ENCODE data around the gene COQ10A. TPM values are rescaled to one million over a fixed set of nuclear protein-coding genes. Genes with fewer than 3 reads are reported as not detected.

Gene COQ10A
- total RNA-seq, 6 experiments from 2014 or later: 6.4 to 10.7 (median 8.2) TPM

DNA sequence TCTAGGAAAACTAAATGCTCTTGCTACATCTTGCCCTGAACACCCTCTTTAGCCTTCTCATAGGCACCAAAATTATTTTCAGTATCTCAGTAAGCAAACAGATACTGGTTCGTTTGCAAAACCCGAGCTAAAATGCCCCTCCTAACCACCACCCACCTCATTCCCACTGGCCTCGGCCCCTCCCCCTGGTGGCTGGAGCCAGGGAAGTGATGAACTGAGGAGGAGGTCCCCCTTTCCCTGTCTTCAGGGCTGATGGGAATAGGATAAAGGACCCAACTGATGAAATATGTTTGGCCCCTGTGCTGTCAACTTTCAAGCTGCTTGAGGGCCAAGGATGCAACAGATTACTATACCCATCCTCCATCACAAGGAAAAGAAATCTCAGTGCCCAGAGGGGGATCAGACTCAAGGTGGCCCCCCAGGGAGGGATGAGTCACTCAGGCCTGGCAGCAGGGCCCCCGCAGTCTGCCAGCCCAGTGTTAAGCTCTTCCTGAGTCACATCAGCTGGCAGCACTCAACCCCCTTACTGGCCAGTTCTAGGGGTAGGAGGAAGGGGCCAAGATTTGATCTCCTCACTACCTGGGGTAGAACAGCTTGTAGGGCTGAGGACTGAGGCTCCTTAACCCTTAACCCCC, 10.3 kb upstream of the COQ10A start:
- Mint-ChIP-seq H3K9me3 (no peaks in the 10 kb centered on the region), H3K36me3 (ENCODE audit: low read depth) (peaks cover 50% of the 10 kb centered on the region), H3K27ac (peak overlapping the region; percentile 62), H3K27me3 (ENCODE audit: insufficient read depth) (no peaks in the 10 kb centered on the region), H3K4me3 (peak overlapping the region; percentile 96), H3K4me1 (ENCODE audit: low read depth) (peaks cover 45% of the 10 kb centered on the region)
- TF ChIP-seq, protein P1, sequence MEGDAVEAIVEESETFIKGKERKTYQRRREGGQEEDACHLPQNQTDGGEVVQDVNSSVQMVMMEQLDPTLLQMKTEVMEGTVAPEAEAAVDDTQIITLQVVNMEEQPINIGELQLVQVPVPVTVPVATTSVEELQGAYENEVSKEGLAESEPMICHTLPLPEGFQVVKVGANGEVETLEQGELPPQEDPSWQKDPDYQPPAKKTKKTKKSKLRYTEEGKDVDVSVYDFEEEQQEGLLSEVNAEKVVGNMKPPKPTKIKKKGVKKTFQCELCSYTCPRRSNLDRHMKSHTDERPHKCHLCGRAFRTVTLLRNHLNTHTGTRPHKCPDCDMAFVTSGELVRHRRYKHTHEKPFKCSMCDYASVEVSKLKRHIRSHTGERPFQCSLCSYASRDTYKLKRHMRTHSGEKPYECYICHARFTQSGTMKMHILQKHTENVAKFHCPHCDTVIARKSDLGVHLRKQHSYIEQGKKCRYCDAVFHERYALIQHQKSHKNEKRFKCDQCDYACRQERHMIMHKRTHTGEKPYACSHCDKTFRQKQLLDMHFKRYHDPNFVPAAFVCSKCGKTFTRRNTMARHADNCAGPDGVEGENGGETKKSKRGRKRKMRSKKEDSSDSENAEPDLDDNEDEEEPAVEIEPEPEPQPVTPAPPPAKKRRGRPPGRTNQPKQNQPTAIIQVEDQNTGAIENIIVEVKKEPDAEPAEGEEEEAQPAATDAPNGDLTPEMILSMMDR (IDR thresholded peaks at IDR 0.05): peak; percentile 49
- peak; percentile 15 for DNase-seq

DNA sequence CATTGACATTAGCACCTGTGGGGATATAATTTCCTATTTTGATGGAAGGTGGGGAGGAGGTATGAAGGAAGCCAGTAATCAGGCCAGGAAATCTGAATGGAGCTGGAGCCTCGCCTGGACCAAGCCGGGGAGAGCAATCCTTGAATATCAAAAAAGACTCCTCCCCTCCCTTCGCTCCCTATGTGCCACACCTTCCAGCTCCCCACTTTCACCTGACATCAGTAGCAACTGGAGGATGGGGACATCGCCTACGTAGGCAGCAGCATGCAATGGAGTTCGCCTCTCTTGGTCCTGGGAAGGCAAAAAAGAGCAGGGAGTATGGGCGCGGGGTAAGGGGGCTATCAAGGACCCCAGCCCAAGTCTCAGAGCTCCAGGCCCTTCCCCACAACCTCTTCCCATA, 9.7 kb upstream of the COQ10A start:
- Mint-ChIP-seq H3K27ac (peak overlapping the region; percentile 62), H3K4me3 (peak overlapping the region; percentile 96), H3K27me3 (ENCODE audit: insufficient read depth) (no peaks in the 10 kb centered on the region), H3K36me3 (ENCODE audit: low read depth) (peaks cover 49% of the 10 kb centered on the region), H3K4me1 (ENCODE audit: low read depth) (peaks cover 51% of the 10 kb centered on the region), H3K9me3 (no peaks in the 10 kb centered on the region)
- DNase-seq: no peak
- TF ChIP-seq, protein P1 (IDR thresholded peaks at IDR 0.05): no peak

DNA sequence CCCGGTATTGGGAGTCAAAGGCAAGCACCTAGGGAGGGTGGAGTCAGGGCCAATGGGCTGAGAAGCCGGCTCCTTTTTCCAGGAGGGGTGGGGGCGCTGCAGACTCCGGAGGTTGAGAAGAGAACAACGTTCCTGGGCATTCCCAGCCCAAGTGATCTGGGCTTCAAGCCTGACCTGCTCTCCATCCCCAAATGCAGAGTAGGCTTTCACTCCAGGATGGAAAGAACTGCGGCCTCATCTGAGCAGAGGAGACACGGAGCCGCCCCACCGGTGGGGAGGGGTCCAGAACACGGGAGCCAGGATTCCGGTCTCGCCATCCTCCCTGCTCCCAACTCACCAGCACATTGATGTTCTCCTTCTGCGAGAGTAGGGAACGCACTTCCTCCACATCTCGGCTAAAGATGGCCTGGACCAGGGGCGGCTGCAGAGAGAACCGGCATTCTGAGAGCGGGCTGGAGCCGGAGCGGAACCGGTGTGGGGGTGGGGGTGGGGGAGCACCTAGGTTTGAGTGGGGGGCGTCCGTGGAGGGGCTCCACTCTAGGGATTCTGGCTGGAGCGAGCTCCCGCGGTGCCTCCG, 9.2 kb upstream of the COQ10A start:
- Mint-ChIP-seq H3K9me3 (no peaks in the 10 kb centered on the region), H3K27me3 (ENCODE audit: insufficient read depth) (no peaks in the 10 kb centered on the region), H3K27ac (peak overlapping the region; percentile 62), H3K4me1 (ENCODE audit: low read depth) (peaks cover 54% of the 10 kb centered on the region), H3K36me3 (ENCODE audit: low read depth) (peaks cover 45% of the 10 kb centered on the region), H3K4me3 (peak overlapping the region; percentile 96)
- TF ChIP-seq, protein P1 (IDR thresholded peaks at IDR 0.05): peak; percentile 29; the same call in 1 of the 2 replicates
- no peak for DNase-seq

DNA sequence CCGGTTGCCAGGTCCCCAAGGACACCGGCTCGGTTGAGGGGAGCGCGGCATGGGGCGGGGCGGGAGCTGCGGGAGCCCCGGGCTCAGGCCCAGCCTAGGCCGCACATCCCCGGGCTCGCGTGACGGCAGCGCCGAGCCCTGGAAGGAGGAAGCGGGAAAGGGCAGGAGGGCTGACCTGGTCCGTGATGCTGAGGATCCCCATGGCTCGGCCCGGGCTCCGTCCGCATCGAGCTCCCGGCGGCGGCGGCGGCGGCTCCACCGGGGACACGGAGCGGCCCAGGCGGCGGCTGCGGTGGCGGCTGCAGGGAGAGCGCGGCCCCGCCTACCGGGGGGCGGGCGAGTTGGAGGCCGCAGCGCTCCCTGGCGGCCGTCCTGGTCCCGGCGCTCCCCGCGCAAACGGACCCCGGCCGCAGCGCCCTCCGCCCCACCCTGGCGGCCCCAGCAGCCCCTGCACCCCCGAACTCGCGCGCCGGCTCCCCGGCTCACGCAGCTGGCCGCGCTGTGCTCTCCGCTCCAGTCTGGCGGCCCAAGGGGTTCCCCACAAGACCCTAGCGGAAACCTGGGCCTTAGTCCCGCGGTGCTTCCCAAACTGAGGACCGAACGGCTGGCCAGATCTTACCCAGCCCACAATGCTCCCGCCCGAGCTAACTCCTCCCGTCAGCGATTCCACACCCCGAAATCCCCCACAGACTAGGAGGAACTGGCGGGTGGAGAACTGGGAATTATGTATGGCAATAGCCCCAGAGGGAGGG, 8.5 kb upstream of the COQ10A start, which contains the start of gene ANKRD52:
Gene ANKRD52, minus strand, starts transcription at position 317 of the 752 bp plus-strand sequence. Its CDS starts 115 bp downstream, at position 202.
- peak within 1 kb of the TSS; percentile 96 for H3K4me3 Mint-ChIP-seq
- TF ChIP-seq, protein P1 (IDR thresholded peaks at IDR 0.05): peak; percentile 81
- no peaks in the 10 kb centered on the region for H3K9me3 Mint-ChIP-seq
- H3K27ac Mint-ChIP-seq: peak within 1 kb of the TSS; percentile 94
- peaks cover 40% of the 10 kb centered on the region for H3K36me3 Mint-ChIP-seq (ENCODE audit: low read depth)
- DNase-seq: peak; percentile 66
- no peaks in the 10 kb centered on the region for H3K27me3 Mint-ChIP-seq (ENCODE audit: insufficient read depth)
- peaks cover 54% of the 10 kb centered on the region for H3K4me1 Mint-ChIP-seq (ENCODE audit: low read depth)

DNA sequence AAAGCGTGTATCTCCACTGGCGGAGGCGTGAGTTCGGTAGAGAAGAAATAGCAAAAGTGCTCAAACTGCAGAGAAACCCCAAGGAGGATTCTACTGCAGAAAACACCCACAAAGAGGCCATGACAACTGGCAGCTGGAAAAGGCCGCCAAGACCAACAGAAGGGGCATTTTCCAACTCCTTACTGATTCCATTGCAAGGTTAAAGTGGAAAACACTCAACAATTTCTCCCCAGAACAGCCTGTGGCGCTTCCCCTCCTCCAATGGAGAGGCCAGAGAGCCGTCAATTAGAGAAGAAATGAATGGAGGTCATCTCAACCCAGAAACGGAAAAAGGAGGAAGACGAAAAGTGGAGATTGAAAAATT, 7.9 kb upstream of the COQ10A start:
- Mint-ChIP-seq H3K4me1 (ENCODE audit: low read depth) (peaks cover 54% of the 10 kb centered on the region), H3K36me3 (ENCODE audit: low read depth) (peaks cover 35% of the 10 kb centered on the region), H3K27ac (peak overlapping the region; percentile 94), H3K27me3 (ENCODE audit: insufficient read depth) (no peaks in the 10 kb centered on the region), H3K4me3 (peak overlapping the region; percentile 90), H3K9me3 (no peaks in the 10 kb centered on the region)
- DNase-seq: no peak
- TF ChIP-seq, protein P1 (IDR thresholded peaks at IDR 0.05): no peak
